Measurements from ENCODE around the gene CAPN15. TPM values are rescaled to one million over a fixed set of nuclear protein-coding genes. Genes with fewer than 3 reads are reported as not detected.
"Not testable (repeated sequence)": the region's sequence is repeated elsewhere in the genome, so short reads cannot be mapped to it uniquely, and the experiment has no call there.

Gene CAPN15
- total RNA-seq, 6 experiments from 2014 or later = 35.3 to 41.4 (median 40.2) TPM

DNA sequence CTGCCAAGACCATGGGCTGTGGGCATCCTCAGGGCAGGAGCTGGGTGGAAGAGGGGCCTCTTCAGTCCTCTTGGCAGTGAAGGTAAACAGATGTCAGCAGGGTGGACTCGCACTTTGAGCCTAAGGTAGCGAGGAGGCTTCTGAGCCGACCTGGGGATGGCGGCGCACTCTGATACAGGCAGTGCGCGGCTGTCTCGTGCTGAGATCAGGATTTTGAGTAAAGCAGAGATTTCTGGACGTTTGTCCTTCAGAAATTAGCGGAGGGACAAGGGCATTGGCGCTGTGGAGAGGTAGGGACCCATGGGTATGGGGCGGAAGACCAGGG lies 69.2 kb downstream of the CAPN15 start:
- no peak for DNase-seq
- Mint-ChIP-seq H3K36me3 (ENCODE audit: low read depth) (peaks cover 9% of the 10 kb centered on the region), H3K27ac (no peak overlapping the region), H3K4me1 (ENCODE audit: low read depth) (peaks cover 6% of the 10 kb centered on the region; the same call in 1 of the 2 replicates), H3K9me3 (no peaks in the 10 kb centered on the region), H3K27me3 (ENCODE audit: insufficient read depth) (no peaks in the 10 kb centered on the region; the same call in 1 of the 2 replicates), H3K4me3 (no peak overlapping the region)
- TF ChIP-seq, protein P1, sequence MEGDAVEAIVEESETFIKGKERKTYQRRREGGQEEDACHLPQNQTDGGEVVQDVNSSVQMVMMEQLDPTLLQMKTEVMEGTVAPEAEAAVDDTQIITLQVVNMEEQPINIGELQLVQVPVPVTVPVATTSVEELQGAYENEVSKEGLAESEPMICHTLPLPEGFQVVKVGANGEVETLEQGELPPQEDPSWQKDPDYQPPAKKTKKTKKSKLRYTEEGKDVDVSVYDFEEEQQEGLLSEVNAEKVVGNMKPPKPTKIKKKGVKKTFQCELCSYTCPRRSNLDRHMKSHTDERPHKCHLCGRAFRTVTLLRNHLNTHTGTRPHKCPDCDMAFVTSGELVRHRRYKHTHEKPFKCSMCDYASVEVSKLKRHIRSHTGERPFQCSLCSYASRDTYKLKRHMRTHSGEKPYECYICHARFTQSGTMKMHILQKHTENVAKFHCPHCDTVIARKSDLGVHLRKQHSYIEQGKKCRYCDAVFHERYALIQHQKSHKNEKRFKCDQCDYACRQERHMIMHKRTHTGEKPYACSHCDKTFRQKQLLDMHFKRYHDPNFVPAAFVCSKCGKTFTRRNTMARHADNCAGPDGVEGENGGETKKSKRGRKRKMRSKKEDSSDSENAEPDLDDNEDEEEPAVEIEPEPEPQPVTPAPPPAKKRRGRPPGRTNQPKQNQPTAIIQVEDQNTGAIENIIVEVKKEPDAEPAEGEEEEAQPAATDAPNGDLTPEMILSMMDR (IDR thresholded peaks at IDR 0.05) = no peak

DNA sequence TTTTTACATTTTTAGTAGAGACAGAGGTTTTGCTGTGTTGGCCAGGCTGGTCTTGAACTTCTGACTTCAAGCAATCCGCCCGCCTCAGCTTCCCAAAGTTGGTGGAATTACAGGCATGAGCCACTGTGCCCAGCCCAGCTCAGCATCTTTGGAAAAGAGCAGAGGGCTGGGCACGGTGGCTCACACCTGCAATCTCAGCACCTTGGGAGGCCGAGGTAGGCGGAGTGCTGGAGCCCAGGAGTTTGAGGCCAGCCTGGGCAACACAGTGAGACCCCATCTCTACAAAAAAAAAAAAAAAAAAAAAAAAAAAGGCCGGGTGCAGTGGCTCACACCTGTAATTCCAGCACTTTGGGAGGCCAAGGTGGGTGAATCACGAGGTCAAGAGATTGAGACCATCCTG lies 70.1 kb downstream of the CAPN15 start:
- DNase-seq; H3K4me1 Mint-ChIP-seq (ENCODE audit: low read depth); H3K9me3 Mint-ChIP-seq; H3K27me3 Mint-ChIP-seq (ENCODE audit: insufficient read depth); H3K27ac Mint-ChIP-seq; H3K4me3 Mint-ChIP-seq; H3K36me3 Mint-ChIP-seq (ENCODE audit: low read depth): not testable (repeated sequence)

DNA sequence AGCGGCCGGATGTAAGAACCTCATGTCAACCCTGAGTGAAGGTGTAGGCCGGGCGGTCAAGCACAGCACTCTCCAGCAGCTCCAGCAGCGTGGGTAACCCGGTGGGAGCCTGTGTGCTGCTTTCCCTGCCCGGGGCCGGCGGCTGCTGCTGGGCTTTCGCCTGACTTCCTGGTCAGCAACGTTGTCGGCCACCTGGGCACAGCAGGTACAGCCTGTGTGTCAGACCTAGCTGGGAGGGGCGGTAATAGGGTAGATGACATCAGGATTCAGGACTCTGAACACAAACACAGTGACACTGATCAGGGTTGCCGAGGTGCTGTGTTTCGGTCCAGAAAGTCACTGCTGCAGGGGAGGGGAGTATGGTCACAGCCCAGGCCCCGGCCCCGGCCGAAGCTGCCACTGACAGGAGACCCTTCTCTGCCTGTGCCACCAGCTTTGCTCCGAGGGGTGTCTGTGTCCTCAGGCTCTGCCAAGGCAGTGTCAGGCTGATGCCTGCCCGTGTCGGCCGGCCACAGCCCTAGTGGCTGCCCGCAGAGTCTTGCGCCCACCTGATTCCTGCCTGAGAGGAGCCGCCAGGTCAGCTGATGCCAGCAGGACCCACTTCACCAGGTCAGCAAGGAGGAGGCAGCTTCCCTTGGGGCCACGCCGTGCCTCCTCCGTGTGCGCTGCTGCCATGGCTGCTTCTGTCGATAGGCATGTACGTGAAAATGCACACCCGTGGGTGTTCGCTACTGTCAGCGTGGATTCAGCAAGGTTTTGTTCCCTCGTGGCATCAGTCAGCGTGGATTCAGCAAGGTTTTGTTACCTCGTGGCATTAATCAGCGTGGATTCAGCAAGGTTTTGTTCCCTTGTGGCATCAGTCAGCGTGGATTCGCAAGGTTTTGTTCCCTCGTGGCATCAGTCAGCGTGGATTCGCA lies 71.6 kb downstream of the CAPN15 start:
- TF ChIP-seq, protein P1 (IDR thresholded peaks at IDR 0.05) = no peak
- DNase-seq = no peak
- Mint-ChIP-seq H3K27me3 (ENCODE audit: insufficient read depth) (no peaks in the 10 kb centered on the region; the same call in 1 of the 2 replicates), H3K36me3 (ENCODE audit: low read depth) (peaks cover 9% of the 10 kb centered on the region), H3K4me3 (no peak overlapping the region), H3K9me3 (no peaks in the 10 kb centered on the region), H3K4me1 (ENCODE audit: low read depth) (no peaks in the 10 kb centered on the region), H3K27ac (no peak overlapping the region)

DNA sequence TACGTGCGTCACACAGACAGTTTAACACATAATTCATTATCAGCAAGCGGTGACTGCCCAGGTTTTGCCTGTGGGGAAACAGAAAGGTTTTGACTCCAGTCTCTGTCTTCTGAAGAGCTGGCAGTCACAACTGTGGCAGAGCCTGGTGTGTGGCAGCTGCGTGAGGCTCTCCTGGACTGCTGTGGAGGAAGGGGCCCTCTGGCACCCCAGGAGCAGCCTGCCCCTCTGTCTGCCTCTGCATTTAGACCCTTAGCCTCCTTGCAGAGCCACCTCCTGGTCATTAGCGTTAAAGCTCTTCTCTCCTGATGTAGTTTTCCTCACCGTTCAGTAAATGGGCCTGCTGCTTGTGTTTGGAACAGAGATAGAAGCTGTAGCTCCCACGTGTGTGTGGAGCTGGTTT lies 73.3 kb downstream of the CAPN15 start:
- no peak for DNase-seq
- H3K4me1 Mint-ChIP-seq (ENCODE audit: low read depth) = no peaks in the 10 kb centered on the region
- H3K36me3 Mint-ChIP-seq (ENCODE audit: low read depth) = peaks cover 16% of the 10 kb centered on the region
- no peaks in the 10 kb centered on the region; the same call in 1 of the 2 replicates for H3K27me3 Mint-ChIP-seq (ENCODE audit: insufficient read depth)
- TF ChIP-seq, protein P1 (IDR thresholded peaks at IDR 0.05) = peak; percentile 34; the same call in 1 of the 2 replicates
- no peak overlapping the region for H3K27ac Mint-ChIP-seq
- peaks cover 16% of the 10 kb centered on the region for H3K9me3 Mint-ChIP-seq
- H3K4me3 Mint-ChIP-seq = no peak overlapping the region

DNA sequence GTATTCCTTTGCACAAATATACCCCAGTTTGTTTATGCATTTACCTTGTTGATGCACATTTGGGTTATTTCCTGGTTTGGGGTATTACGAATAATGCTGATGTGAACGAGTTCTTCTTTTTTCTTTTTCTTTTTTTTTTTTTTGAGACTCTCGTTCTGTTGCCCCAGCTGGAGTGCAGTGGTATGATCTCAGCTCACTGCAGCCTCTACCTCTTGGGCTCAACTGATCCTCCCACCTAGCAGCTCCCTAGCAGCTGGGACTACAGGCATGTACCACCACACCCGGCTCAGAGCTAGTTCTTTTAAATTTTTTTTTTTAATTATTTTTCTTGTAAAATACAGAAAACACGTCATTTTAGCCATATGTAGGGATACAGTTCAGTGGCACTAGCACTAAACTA lies 76.4 kb downstream of the CAPN15 start:
- DNase-seq = no peak
- Mint-ChIP-seq H3K9me3 (peaks cover 16% of the 10 kb centered on the region), H3K4me3 (no peak overlapping the region), H3K27me3 (ENCODE audit: insufficient read depth) (peaks cover 3% of the 10 kb centered on the region), H3K4me1 (ENCODE audit: low read depth) (no peaks in the 10 kb centered on the region), H3K27ac (no peak overlapping the region), H3K36me3 (ENCODE audit: low read depth) (peaks cover 7% of the 10 kb centered on the region)
- TF ChIP-seq, protein P1 (IDR thresholded peaks at IDR 0.05) = no peak

Small RNA genes lying within 50 kb of the gene (microRNA-seq; reads per million reads assigned to microRNA genes)
- gene MIR3176 (41.7 reads per million, percentile 36 among the genes with 10 or more reads in this experiment), gene MIR5587 (2.3 reads per million)

Other genes with a start within 250 kb of the CAPN15 start
- not detected for gene ARHGDIG, start 247.1 kb upstream of the CAPN15 start, total RNA-seq (2021; fragmentation: NEBNext Ultra II Directional; extraction: Animal tissue kit (Norgen Biotek cat#: 25700))
- not detected for gene PDIA2, start 244.5 kb upstream of the CAPN15 start, total RNA-seq (2021; fragmentation: NEBNext Ultra II Directional; extraction: Animal tissue kit (Norgen Biotek cat#: 25700))
- gene AXIN1, start 175.0 kb upstream of the CAPN15 start, total RNA-seq (2021; fragmentation: NEBNext Ultra II Directional; extraction: Animal tissue kit (Norgen Biotek cat#: 25700)) = 10 to 100 TPM; 13.6 to 16.7 (median 14.7) TPM
- gene MRPL28, start 157.2 kb upstream of the CAPN15 start, total RNA-seq (2021; fragmentation: NEBNext Ultra II Directional; extraction: Animal tissue kit (Norgen Biotek cat#: 25700)) = 100 to 1,000 TPM; 105 to 131 (median 129) TPM
- gene PGAP6, start 145.7 kb upstream of the CAPN15 start, total RNA-seq (2021; fragmentation: NEBNext Ultra II Directional; extraction: Animal tissue kit (Norgen Biotek cat#: 25700)) = 10 to 100 TPM; 50.6 to 69.7 (median 59.7) TPM
- 100 to 1,000 TPM; 153 to 276 (median 158) TPM for gene NME4, start 130.5 kb upstream of the CAPN15 start, total RNA-seq (2021; fragmentation: NEBNext Ultra II Directional; extraction: Animal tissue kit (Norgen Biotek cat#: 25700))
- 10 to 100 TPM; 14.0 to 20.3 (median 16.0) TPM for gene DECR2, start 125.8 kb upstream of the CAPN15 start, total RNA-seq (2021; fragmentation: NEBNext Ultra II Directional; extraction: Animal tissue kit (Norgen Biotek cat#: 25700))
- 10 to 100 TPM; 30.3 to 36.9 (median 33.9) TPM for gene RAB11FIP3, start 102.1 kb upstream of the CAPN15 start, total RNA-seq (2021; fragmentation: NEBNext Ultra II Directional; extraction: Animal tissue kit (Norgen Biotek cat#: 25700))
- gene PRR35, start 32.7 kb downstream of the CAPN15 start, total RNA-seq (2021; fragmentation: NEBNext Ultra II Directional; extraction: Animal tissue kit (Norgen Biotek cat#: 25700)) = not detected
- gene NHLRC4, start 39.3 kb downstream of the CAPN15 start, total RNA-seq (2021; fragmentation: NEBNext Ultra II Directional; extraction: Animal tissue kit (Norgen Biotek cat#: 25700)) = under 1 TPM in 5 of 6 experiments, not detected in 1; 0.24 to 0.58 (median 0.28) TPM
- 10 to 100 TPM; 30.4 to 39.5 (median 35.4) TPM for gene PIGQ, start 42.3 kb downstream of the CAPN15 start, total RNA-seq (2021; fragmentation: NEBNext Ultra II Directional; extraction: Animal tissue kit (Norgen Biotek cat#: 25700))
- 10 to 100 TPM; 11.3 to 14.8 (median 12.2) TPM for gene RAB40C, start 62.4 kb downstream of the CAPN15 start, total RNA-seq (2021; fragmentation: NEBNext Ultra II Directional; extraction: Animal tissue kit (Norgen Biotek cat#: 25700))
- under 1 TPM in 2 of 6 experiments, not detected in 4; 0.02 to 0.14 TPM for gene WFIKKN1, start 103.3 kb downstream of the CAPN15 start, total RNA-seq (2021; fragmentation: NEBNext Ultra II Directional; extraction: Animal tissue kit (Norgen Biotek cat#: 25700))
- gene METTL26, start 108.6 kb downstream of the CAPN15 start, total RNA-seq (2021; fragmentation: NEBNext Ultra II Directional; extraction: Animal tissue kit (Norgen Biotek cat#: 25700)) = 100 to 1,000 TPM in 5 of 6 experiments, 10 to 100 TPM in 1; 91.6 to 115 (median 105) TPM
- 10 to 100 TPM; 18.8 to 30.8 (median 24.2) TPM for gene MCRIP2, start 114.1 kb downstream of the CAPN15 start, total RNA-seq (2021; fragmentation: NEBNext Ultra II Directional; extraction: Animal tissue kit (Norgen Biotek cat#: 25700))
- 10 to 100 TPM; 11.6 to 19.0 (median 17.7) TPM for gene WDR90, start 121.7 kb downstream of the CAPN15 start, total RNA-seq (2021; fragmentation: NEBNext Ultra II Directional; extraction: Animal tissue kit (Norgen Biotek cat#: 25700))
- 10 to 100 TPM; 73.9 to 93.4 (median 84.8) TPM for gene RHOT2, start 140.4 kb downstream of the CAPN15 start, total RNA-seq (2021; fragmentation: NEBNext Ultra II Directional; extraction: Animal tissue kit (Norgen Biotek cat#: 25700))
- 1 to 10 TPM; 1.4 to 2.3 (median 1.7) TPM for gene RHBDL1, start 148.0 kb downstream of the CAPN15 start, total RNA-seq (2021; fragmentation: NEBNext Ultra II Directional; extraction: Animal tissue kit (Norgen Biotek cat#: 25700))
- gene STUB1, start 152.7 kb downstream of the CAPN15 start, total RNA-seq (2021; fragmentation: NEBNext Ultra II Directional; extraction: Animal tissue kit (Norgen Biotek cat#: 25700)) = 100 to 1,000 TPM; 128 to 161 (median 141) TPM
- 10 to 100 TPM in 2 of 6 experiments, 1 to 10 TPM in 4; 7.6 to 10.6 (median 9.3) TPM for gene JMJD8, start 156.6 kb downstream of the CAPN15 start, total RNA-seq (2021; fragmentation: NEBNext Ultra II Directional; extraction: Animal tissue kit (Norgen Biotek cat#: 25700))
- gene WDR24, start 162.7 kb downstream of the CAPN15 start, total RNA-seq (2021; fragmentation: NEBNext Ultra II Directional; extraction: Animal tissue kit (Norgen Biotek cat#: 25700)) = 1 to 10 TPM; 8.1 to 9.9 (median 8.7) TPM
- gene FBXL16, start 178.1 kb downstream of the CAPN15 start, total RNA-seq (2021; fragmentation: NEBNext Ultra II Directional; extraction: Animal tissue kit (Norgen Biotek cat#: 25700)) = under 1 TPM in 1 of 6 experiments, not detected in 5; 0.05 TPM
- 100 to 1,000 TPM in 1 of 6 experiments, 10 to 100 TPM in 5; 61.5 to 103 (median 70.4) TPM for gene METRN, start 187.4 kb downstream of the CAPN15 start, total RNA-seq (2021; fragmentation: NEBNext Ultra II Directional; extraction: Animal tissue kit (Norgen Biotek cat#: 25700))
- gene ANTKMT, start 193.4 kb downstream of the CAPN15 start, total RNA-seq (2021; fragmentation: NEBNext Ultra II Directional; extraction: Animal tissue kit (Norgen Biotek cat#: 25700)) = 10 to 100 TPM; 50.1 to 57.7 (median 54.7) TPM
- 1 to 10 TPM; 2.2 to 4.1 (median 3.4) TPM for gene CCDC78, start 198.7 kb downstream of the CAPN15 start, total RNA-seq (2021; fragmentation: NEBNext Ultra II Directional; extraction: Animal tissue kit (Norgen Biotek cat#: 25700))
- 10 to 100 TPM; 11.4 to 16.6 (median 14.1) TPM for gene HAGHL, start 199.4 kb downstream of the CAPN15 start, total RNA-seq (2021; fragmentation: NEBNext Ultra II Directional; extraction: Animal tissue kit (Norgen Biotek cat#: 25700))
- gene CIAO3, start 213.3 kb downstream of the CAPN15 start, total RNA-seq (2021; fragmentation: NEBNext Ultra II Directional; extraction: Animal tissue kit (Norgen Biotek cat#: 25700)) = 10 to 100 TPM; 16.9 to 20.5 (median 18.0) TPM
- gene MSLN, start 233.0 kb downstream of the CAPN15 start, total RNA-seq (2021; fragmentation: NEBNext Ultra II Directional; extraction: Animal tissue kit (Norgen Biotek cat#: 25700)) = under 1 TPM; 0.17 to 0.61 (median 0.36) TPM